Measurements from ENCODE around the gene RARA.

DNA sequence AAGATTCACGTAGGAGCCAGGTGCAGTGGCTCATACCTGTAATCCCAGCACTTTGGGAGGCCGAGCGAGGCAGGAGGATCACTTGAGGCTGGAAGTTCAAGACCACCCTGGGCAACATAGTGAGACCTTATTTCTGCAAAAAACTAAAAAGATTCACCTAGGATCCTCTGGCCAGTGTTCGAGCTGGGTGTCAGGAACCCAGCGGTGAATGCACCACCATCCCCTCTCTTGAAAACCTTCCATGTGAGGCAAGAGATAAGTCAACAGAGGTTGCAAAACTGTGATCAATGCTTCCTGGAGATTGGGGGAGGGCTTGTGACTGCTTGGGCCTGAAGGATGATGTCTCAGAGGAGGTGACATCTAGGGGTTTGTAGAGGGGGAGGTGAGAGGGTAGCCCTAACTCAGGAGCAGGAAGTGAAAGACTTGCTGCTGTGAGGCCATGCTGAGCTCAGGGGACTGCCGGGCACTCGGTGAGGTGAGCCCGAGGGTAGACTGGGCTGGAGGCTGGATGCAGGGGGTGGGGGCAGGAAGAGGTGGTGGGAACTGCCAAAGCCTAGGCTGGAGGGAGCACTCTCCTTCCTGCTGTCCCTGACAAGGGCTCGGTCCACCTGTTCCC lies 43.9 kb downstream of the RARA start:
- no peak for TF ChIP-seq POLR2A (IDR thresholded peaks at IDR 0.05)
- TF ChIP-seq, protein P1, sequence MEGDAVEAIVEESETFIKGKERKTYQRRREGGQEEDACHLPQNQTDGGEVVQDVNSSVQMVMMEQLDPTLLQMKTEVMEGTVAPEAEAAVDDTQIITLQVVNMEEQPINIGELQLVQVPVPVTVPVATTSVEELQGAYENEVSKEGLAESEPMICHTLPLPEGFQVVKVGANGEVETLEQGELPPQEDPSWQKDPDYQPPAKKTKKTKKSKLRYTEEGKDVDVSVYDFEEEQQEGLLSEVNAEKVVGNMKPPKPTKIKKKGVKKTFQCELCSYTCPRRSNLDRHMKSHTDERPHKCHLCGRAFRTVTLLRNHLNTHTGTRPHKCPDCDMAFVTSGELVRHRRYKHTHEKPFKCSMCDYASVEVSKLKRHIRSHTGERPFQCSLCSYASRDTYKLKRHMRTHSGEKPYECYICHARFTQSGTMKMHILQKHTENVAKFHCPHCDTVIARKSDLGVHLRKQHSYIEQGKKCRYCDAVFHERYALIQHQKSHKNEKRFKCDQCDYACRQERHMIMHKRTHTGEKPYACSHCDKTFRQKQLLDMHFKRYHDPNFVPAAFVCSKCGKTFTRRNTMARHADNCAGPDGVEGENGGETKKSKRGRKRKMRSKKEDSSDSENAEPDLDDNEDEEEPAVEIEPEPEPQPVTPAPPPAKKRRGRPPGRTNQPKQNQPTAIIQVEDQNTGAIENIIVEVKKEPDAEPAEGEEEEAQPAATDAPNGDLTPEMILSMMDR (IDR thresholded peaks at IDR 0.05) = no peak
